HepG2 (cell line): ENCODE measurements around the gene CD300LF. TPM values are rescaled to one million over a fixed set of nuclear protein-coding genes. Genes with fewer than 3 reads are reported as not detected.
A peak's percentile ranks its signal among the peaks of the same experiment; 100 is the strongest.

Source experiments
- HNRNPH1 ChIP-seq: fragments of 200-400 bp; formaldehyde crosslinking; optimal IDR thresholded peaks from 2 replicates; pipeline ENCODE3; 2017; ENCODE audit warnings: mild to moderate bottlenecking, low read depth, low read length
- MBNL3 ChIP-seq: fragments of 250-450 bp; sonication (Bioruptor Pico); conservative IDR thresholded peaks from 2 replicates; pipeline ENCODE4 v1.8.0; 2022; ENCODE audit warnings: mild to moderate bottlenecking, inconsistent platforms
- MTA3 ChIP-seq: sonication (generic); formaldehyde crosslinking; IDR thresholded peaks from 2 replicates; pipeline ENCODE4 v1.4.0; 2020; ENCODE audit warnings: missing genetic modification reagents
- NBN ChIP-seq: fragments of 450-650 bp; conservative IDR thresholded peaks from 2 replicates; pipeline ENCODE4 v1.6.1; 2017
- NFE2 ChIP-seq: sonication (generic); formaldehyde crosslinking; IDR thresholded peaks from 2 replicates; pipeline ENCODE4 v1.4.0; 2020; ENCODE audit warnings: missing genetic modification reagents
- NONO ChIP-seq, 2 experiments: fragments of 450-650 bp in 1 of 2; sonication (generic) in 1 of 2; formaldehyde crosslinking in 1 of 2; IDR thresholded peaks in 1 of 2; conservative IDR thresholded peaks in 1 of 2; 2 replicates each; pipeline versions ENCODE4 v1.6.1 to v1.8.0; 2017 to 2022; ENCODE audit warnings: mild to moderate bottlenecking in 1 of 2, missing genetic modification reagents in 1 of 2, moderate library complexity in 1 of 2
- RBAK ChIP-seq: sonication (generic); formaldehyde crosslinking; IDR thresholded peaks from 2 replicates; pipeline ENCODE4 v1.5.1; 2020; ENCODE audit warnings: mild to moderate bottlenecking, missing genetic modification reagents
- ZFYVE20 ChIP-seq: sonication (generic); formaldehyde crosslinking; IDR thresholded peaks from 2 replicates; pipeline ENCODE4 v1.8.0; 2023; ENCODE audit warnings: low read depth, mild to moderate bottlenecking, moderate library complexity, missing genetic modification reagents, borderline replicate concordance
- ZNF552 ChIP-seq: sonication (generic); formaldehyde crosslinking; IDR thresholded peaks from 2 replicates; pipeline ENCODE4 v1.9.0; 2022; ENCODE audit warnings: missing genetic modification reagents, mild to moderate bottlenecking, borderline replicate concordance
- ZNF557 ChIP-seq: sonication (generic); formaldehyde crosslinking; IDR thresholded peaks from 2 replicates; pipeline ENCODE4 v1.4.0; 2020; ENCODE audit warnings: missing genetic modification reagents
- ZNF709 ChIP-seq: sonication (generic); formaldehyde crosslinking; IDR thresholded peaks from 2 replicates; pipeline ENCODE4 v1.5.0; 2020; ENCODE audit warnings: mild to moderate bottlenecking, missing genetic modification reagents
- polyA plus RNA-seq, 8 experiments: library from polyadenylated mRNA; depleted of rRNA in 3 of 8; stranded (reverse) in 7 of 8; unstranded in 1 of 8; fragments of >200 nt; fragmentation: Illumina TruSeq in 4 of 8; extraction: Trizol in 4 of 8; gene quantifications; 2 replicates each; pipeline versions ENCODE4 v1.2.1 to v1.2.3, GENCODE V29; 2011 to 2016; ENCODE audit warnings: low read depth in 4 of 8, missing spikeins in 1 of 8, mixed read lengths in 1 of 8; ENCODE audit not compliant: insufficient read depth in 1 of 8
- total RNA-seq, 5 experiments: library from RNA; depleted of rRNA; stranded (reverse); fragments of >200 nt; fragmentation: Illumina TruSeq; extraction: Trizol; gene quantifications; 2 replicates each; pipeline ENCODE4 v1.2.3, GENCODE V29; 2016; ENCODE audit warnings: low read depth in 1 of 5
- TF ChIP-seq, protein P1 (sequence below): sonication (generic); formaldehyde crosslinking; IDR thresholded peaks from 2 replicates; pipeline ENCODE4 v1.4.0; 2020; ENCODE audit warnings: mild to moderate bottlenecking, missing genetic modification reagents
- TF ChIP-seq, protein P2 (sequence below): sonication (generic); formaldehyde crosslinking; IDR thresholded peaks from 2 replicates; pipeline ENCODE4 v1.5.0; 2020; ENCODE audit warnings: mild to moderate bottlenecking, missing genetic modification reagents
- TF ChIP-seq, protein P3 (sequence below): fragments of 450-650 bp; IDR thresholded peaks from 2 replicates; pipeline ENCODE4 v1.6.1; 2016
- TF ChIP-seq, protein P4 (sequence below): sonication (generic); formaldehyde crosslinking; IDR thresholded peaks from 2 replicates; pipeline ENCODE4 v1.4.0; 2020; ENCODE audit warnings: mild to moderate bottlenecking, missing genetic modification reagents

Gene CD300LF
- total and polyA plus RNA-seq, 2 of the 13 experiments (the other 11 are each of a cell fraction or from before 2014, with no cell fraction given): not detected

DNA sequence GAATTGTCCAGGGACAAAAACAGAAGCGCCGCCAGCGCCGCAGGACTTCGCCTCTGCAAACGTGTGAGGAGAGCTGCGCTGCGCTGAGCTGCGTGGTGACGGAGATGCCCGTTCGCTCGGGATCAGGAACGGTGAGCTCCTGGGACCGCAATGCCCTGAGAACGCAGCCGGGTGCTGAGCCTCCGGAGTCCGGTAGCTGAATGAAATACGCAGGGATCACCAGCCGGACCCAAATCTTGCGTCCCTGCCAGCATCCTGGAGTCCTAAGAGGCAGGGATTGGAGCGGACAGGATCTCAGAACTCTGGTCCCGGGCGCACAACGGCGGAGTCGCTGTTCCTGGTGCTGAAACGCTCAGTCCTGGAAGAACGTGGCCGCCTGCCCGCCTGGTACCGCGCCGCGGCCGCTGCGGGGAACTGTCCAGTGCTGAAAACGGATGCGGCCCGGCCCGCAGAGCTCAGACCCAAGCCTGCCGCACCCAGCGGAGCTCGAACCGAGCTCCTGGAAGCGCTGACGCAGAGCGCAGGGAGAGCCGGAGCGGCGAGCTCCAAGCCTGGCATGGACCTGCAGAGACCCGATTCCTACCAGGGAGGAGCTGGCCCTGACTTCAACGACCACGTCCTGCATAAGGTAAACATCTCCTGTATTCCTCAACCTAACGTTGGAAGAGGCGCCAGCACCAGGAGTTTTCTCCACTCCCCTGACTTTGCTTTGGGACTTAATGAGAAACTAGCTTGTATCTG, 41.5 kb downstream of the CD300LF start (continued):
- TF ChIP-seq MBNL3 (no peak), ZNF557 (CRISPR knock-in tag) (peak; percentile 100), ZNF552 (CRISPR knock-in tag) (peak; percentile 100), MTA3 (CRISPR knock-in tag) (peak; percentile 96), NBN (no peak), NFE2 (CRISPR knock-in tag) (peak; percentile 79), ZFYVE20 (CRISPR knock-in tag) (peak; percentile 100), RBAK (CRISPR knock-in tag) (peak; percentile 95), HNRNPH1 (no peak), NONO (IDR thresholded peaks at IDR 0.05) (no peak), NONO (CRISPR knock-in tag; conservative IDR thresholded peaks at IDR 0.05) (peak; percentile 98), ZNF709 (peak; percentile 100)
- TF ChIP-seq, protein P1, sequence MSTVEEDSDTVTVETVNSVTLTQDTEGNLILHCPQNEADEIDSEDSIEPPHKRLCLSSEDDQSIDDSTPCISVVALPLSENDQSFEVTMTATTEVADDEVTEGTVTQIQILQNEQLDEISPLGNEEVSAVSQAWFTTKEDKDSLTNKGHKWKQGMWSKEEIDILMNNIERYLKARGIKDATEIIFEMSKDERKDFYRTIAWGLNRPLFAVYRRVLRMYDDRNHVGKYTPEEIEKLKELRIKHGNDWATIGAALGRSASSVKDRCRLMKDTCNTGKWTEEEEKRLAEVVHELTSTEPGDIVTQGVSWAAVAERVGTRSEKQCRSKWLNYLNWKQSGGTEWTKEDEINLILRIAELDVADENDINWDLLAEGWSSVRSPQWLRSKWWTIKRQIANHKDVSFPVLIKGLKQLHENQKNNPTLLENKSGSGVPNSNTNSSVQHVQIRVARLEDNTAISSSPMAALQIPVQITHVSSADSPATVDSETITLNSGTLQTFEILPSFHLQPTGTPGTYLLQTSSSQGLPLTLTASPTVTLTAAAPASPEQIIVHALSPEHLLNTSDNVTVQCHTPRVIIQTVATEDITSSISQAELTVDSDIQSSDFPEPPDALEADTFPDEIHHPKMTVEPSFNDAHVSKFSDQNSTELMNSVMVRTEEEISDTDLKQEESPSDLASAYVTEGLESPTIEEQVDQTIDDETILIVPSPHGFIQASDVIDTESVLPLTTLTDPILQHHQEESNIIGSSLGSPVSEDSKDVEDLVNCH (CRISPR knock-in tag): peak; percentile 98
- TF ChIP-seq, protein P2, sequence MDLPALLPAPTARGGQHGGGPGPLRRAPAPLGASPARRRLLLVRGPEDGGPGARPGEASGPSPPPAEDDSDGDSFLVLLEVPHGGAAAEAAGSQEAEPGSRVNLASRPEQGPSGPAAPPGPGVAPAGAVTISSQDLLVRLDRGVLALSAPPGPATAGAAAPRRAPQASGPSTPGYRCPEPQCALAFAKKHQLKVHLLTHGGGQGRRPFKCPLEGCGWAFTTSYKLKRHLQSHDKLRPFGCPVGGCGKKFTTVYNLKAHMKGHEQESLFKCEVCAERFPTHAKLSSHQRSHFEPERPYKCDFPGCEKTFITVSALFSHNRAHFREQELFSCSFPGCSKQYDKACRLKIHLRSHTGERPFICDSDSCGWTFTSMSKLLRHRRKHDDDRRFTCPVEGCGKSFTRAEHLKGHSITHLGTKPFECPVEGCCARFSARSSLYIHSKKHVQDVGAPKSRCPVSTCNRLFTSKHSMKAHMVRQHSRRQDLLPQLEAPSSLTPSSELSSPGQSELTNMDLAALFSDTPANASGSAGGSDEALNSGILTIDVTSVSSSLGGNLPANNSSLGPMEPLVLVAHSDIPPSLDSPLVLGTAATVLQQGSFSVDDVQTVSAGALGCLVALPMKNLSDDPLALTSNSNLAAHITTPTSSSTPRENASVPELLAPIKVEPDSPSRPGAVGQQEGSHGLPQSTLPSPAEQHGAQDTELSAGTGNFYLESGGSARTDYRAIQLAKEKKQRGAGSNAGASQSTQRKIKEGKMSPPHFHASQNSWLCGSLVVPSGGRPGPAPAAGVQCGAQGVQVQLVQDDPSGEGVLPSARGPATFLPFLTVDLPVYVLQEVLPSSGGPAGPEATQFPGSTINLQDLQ (CRISPR knock-in tag): peak; percentile 99
- TF ChIP-seq, protein P3, sequence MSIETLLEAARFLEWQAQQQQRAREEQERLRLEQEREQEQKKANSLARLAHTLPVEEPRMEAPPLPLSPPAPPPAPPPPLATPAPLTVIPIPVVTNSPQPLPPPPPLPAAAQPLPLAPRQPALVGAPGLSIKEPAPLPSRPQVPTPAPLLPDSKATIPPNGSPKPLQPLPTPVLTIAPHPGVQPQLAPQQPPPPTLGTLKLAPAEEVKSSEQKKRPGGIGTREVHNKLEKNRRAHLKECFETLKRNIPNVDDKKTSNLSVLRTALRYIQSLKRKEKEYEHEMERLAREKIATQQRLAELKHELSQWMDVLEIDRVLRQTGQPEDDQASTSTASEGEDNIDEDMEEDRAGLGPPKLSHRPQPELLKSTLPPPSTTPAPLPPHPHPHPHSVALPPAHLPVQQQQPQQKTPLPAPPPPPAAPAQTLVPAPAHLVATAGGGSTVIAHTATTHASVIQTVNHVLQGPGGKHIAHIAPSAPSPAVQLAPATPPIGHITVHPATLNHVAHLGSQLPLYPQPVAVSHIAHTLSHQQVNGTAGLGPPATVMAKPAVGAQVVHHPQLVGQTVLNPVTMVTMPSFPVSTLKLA: peak; percentile 79
- TF ChIP-seq, protein P4, sequence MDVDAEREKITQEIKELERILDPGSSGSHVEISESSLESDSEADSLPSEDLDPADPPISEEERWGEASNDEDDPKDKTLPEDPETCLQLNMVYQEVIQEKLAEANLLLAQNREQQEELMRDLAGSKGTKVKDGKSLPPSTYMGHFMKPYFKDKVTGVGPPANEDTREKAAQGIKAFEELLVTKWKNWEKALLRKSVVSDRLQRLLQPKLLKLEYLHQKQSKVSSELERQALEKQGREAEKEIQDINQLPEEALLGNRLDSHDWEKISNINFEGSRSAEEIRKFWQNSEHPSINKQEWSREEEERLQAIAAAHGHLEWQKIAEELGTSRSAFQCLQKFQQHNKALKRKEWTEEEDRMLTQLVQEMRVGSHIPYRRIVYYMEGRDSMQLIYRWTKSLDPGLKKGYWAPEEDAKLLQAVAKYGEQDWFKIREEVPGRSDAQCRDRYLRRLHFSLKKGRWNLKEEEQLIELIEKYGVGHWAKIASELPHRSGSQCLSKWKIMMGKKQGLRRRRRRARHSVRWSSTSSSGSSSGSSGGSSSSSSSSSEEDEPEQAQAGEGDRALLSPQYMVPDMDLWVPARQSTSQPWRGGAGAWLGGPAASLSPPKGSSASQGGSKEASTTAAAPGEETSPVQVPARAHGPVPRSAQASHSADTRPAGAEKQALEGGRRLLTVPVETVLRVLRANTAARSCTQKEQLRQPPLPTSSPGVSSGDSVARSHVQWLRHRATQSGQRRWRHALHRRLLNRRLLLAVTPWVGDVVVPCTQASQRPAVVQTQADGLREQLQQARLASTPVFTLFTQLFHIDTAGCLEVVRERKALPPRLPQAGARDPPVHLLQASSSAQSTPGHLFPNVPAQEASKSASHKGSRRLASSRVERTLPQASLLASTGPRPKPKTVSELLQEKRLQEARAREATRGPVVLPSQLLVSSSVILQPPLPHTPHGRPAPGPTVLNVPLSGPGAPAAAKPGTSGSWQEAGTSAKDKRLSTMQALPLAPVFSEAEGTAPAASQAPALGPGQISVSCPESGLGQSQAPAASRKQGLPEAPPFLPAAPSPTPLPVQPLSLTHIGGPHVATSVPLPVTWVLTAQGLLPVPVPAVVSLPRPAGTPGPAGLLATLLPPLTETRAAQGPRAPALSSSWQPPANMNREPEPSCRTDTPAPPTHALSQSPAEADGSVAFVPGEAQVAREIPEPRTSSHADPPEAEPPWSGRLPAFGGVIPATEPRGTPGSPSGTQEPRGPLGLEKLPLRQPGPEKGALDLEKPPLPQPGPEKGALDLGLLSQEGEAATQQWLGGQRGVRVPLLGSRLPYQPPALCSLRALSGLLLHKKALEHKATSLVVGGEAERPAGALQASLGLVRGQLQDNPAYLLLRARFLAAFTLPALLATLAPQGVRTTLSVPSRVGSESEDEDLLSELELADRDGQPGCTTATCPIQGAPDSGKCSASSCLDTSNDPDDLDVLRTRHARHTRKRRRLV (CRISPR knock-in tag): peak; percentile 99
